Measurements from ENCODE around the gene FPR1. TPM values are rescaled to one million over a fixed set of nuclear protein-coding genes. Genes with fewer than 3 reads are reported as not detected.

The FPR1 gene
- polyA plus RNA-seq, 1 experiment = not detected

DNA sequence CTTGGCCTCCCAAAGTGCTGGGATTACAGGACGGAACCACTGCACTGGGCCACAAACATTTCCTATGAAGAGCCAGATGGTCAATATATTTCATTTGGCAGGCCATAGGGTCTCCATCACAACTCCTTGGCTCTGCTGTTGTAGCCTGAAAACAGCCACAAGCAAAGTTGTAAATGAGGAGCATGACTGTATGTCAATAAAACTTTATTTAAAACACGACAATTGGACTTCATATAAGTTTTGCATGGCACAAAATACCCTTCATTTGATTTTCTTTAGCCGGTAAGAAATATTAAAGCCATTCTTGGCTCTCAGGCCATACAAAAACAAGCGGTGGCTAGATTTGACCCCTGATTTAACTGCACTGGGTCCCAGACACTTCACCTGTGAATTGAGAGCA lies 3.1 kb upstream of the FPR1 start:
- H3K4me3 ChIP-seq (ENCODE audit: low read depth, low read length) = no peak overlapping the region
- POLR2A ChIA-PET = no interaction called here
- DNase-seq (ENCODE audit: low read depth) = no peak
- TF ChIP-seq, protein P1, sequence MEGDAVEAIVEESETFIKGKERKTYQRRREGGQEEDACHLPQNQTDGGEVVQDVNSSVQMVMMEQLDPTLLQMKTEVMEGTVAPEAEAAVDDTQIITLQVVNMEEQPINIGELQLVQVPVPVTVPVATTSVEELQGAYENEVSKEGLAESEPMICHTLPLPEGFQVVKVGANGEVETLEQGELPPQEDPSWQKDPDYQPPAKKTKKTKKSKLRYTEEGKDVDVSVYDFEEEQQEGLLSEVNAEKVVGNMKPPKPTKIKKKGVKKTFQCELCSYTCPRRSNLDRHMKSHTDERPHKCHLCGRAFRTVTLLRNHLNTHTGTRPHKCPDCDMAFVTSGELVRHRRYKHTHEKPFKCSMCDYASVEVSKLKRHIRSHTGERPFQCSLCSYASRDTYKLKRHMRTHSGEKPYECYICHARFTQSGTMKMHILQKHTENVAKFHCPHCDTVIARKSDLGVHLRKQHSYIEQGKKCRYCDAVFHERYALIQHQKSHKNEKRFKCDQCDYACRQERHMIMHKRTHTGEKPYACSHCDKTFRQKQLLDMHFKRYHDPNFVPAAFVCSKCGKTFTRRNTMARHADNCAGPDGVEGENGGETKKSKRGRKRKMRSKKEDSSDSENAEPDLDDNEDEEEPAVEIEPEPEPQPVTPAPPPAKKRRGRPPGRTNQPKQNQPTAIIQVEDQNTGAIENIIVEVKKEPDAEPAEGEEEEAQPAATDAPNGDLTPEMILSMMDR (IDR thresholded peaks at IDR 0.05; ENCODE audit: insufficient read depth, low read depth, low read length) = no peak
- no peaks in the 10 kb centered on the region for H3K36me3 ChIP-seq (ENCODE audit: control insufficient read depth, insufficient read depth, low read length)
- CTCF ChIA-PET = interaction anchor here (1.7 kb wide), 1 partner anchor 23 kb away, joined by 4 read pairs; no protein-coding TSS in a partner anchor
- H3K27me3 ChIP-seq (ENCODE audit: control insufficient read depth, insufficient read depth, low read length) = no peaks in the 10 kb centered on the region

DNA sequence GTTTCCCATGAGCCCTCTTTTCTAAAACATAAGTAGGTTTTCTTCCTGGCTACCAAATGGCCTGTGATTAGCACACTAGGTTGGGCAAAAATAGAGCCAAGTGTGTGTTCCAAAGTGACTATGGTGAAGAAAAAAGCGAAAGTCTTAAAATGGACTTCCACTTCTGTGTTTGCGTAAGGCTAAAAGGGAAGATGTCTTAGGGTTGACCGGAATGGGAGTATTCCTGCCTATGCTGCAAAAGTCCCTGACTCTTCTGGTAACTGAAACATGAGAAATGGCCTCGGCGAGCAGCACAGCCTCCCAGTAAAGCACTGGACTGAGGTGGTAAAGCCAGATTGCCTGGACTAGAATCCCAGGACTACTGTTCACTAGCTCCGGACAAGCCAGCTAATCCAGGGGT lies 2.4 kb upstream of the FPR1 start:
- Histone ChIP-seq H3K27me3 (ENCODE audit: control insufficient read depth, insufficient read depth, low read length) (no peaks in the 10 kb centered on the region), H3K36me3 (ENCODE audit: control insufficient read depth, insufficient read depth, low read length) (no peaks in the 10 kb centered on the region), H3K4me3 (ENCODE audit: low read depth, low read length) (no peak overlapping the region)
- TF ChIP-seq, protein P1 (IDR thresholded peaks at IDR 0.05; ENCODE audit: insufficient read depth, low read depth, low read length) = no peak
- POLR2A ChIA-PET = no interaction called here
- CTCF ChIA-PET = interaction anchor here (1.7 kb wide), 1 partner anchor 24 kb away, joined by 4 read pairs; no protein-coding TSS in a partner anchor
- DNase-seq (ENCODE audit: low read depth) = no peak

DNA sequence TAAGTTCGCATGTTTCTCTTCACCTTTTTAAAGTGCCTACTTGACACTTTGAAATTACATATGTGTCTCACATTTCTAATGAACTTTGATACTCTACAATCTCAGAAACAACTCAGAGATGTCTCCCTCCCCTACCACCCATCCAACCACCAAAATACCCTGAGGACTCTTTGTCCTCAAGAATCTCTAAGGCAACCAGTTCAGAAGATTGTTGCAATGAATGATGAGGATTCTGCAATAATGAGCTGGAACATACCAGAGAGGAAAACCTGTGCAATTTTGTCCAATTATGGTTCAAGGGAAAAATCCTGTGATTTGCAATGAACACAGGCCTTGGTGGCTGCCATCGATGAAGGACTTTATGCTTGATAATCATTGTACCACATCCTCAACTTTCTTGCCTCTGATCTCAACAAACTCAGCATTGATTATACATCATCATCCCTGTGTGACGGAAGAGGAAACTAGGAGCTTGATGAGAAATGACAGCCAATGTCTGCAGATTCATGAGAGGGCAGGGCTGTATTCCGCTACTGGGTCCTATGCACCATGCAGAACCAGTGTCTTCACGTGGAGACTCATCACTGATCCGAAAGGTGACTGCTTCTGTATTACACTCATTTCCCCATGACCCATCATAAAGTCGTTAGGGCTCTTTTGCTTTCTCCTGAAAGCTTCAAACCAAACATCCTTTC lies 1.1 kb downstream of the FPR1 start:
- ChIA-PET POLR2A (no interaction called here), CTCF (interaction anchor here (0.7 kb wide), 1 partner anchor 89 kb away, joined by 3 read pairs; no protein-coding TSS in a partner anchor)
- no peak for DNase-seq (ENCODE audit: low read depth)
- Histone ChIP-seq H3K27me3 (ENCODE audit: control insufficient read depth, insufficient read depth, low read length) (no peaks in the 10 kb centered on the region), H3K36me3 (ENCODE audit: control insufficient read depth, insufficient read depth, low read length) (no peaks in the 10 kb centered on the region), H3K4me3 (ENCODE audit: low read depth, low read length) (no peak overlapping the region)
- TF ChIP-seq, protein P1 (IDR thresholded peaks at IDR 0.05; ENCODE audit: insufficient read depth, low read depth, low read length) = no peak

DNA sequence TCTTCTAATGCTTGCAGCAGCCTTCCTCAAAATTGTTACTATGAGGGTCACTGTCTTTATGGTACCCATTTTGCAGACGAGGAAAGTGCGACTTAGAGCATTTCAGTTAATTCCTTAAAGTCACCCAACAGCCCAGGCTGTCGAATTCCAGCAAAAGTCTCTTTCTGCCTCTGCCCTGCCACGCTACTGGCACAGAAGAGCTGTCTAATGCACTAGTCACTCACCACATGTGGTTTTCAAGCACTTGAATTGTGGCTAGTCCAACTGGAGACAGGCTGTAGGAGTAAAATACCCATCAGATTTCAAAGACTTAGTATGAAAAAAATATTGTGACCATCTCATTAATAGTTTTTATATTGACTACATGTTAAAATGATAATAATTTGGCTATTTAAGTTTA lies 1.7 kb downstream of the FPR1 start:
- ChIA-PET CTCF (no interaction called here), POLR2A (no interaction called here)
- TF ChIP-seq, protein P1 (IDR thresholded peaks at IDR 0.05; ENCODE audit: insufficient read depth, low read depth, low read length) = no peak
- no peak for DNase-seq (ENCODE audit: low read depth)
- Histone ChIP-seq H3K27me3 (ENCODE audit: control insufficient read depth, insufficient read depth, low read length) (no peaks in the 10 kb centered on the region), H3K36me3 (ENCODE audit: control insufficient read depth, insufficient read depth, low read length) (no peaks in the 10 kb centered on the region), H3K4me3 (ENCODE audit: low read depth, low read length) (no peak overlapping the region)

DNA sequence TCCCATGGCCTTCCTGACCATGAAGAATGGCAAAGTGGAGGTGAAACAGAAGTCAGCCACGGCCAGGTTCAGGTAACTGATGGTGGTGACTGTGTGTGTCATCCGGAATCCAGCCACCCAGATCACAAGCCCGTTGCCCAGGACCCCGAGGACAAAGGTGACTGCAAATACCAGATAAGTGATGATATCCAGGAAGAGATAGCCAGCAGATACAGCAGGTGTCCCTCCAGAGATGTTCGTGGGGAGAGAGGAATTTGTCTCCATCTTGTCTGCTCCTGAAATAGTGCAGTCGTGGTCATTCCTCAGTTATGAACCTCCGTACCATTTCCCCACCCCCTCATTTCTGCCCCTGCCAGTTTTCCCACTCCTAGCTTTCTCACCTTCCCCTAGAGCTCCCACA lies 4.9 kb downstream of the FPR1 start:
- POLR2A ChIA-PET = no interaction called here
- CTCF ChIA-PET = no interaction called here

More for the DNA sequence above, 4.9 kb downstream of the FPR1 start:
- TF ChIP-seq, protein P1 (IDR thresholded peaks at IDR 0.05; ENCODE audit: insufficient read depth, low read depth, low read length) = no peak
- H3K4me3 ChIP-seq (ENCODE audit: low read depth, low read length) = no peak overlapping the region
- H3K36me3 ChIP-seq (ENCODE audit: control insufficient read depth, insufficient read depth, low read length) = no peaks in the 10 kb centered on the region
- no peaks in the 10 kb centered on the region for H3K27me3 ChIP-seq (ENCODE audit: control insufficient read depth, insufficient read depth, low read length)
- no peak for DNase-seq (ENCODE audit: low read depth)

Data from BJ (cell line).